HT-29 (cell line): ENCODE measurements around the gene NRTN. TPM values are rescaled to one million over a fixed set of nuclear protein-coding genes. Genes with fewer than 3 reads are reported as not detected.

Source experiments
- DNase-seq: peaks from one replicate; pipeline ENCODE4 v3.0.0-alpha.2; 2015; ENCODE audit warnings: low spot score
- total RNA-seq: library from RNA; depleted of rRNA; stranded (reverse); fragments of >200 nt; shearing (Covaris generic); gene quantifications from 2 replicates; pipeline ENCODE4 v1.2.3, GENCODE V29; 2014

NRTN gene
- total RNA-seq, 1 experiment from 2014 or later, result not detected

DNA sequence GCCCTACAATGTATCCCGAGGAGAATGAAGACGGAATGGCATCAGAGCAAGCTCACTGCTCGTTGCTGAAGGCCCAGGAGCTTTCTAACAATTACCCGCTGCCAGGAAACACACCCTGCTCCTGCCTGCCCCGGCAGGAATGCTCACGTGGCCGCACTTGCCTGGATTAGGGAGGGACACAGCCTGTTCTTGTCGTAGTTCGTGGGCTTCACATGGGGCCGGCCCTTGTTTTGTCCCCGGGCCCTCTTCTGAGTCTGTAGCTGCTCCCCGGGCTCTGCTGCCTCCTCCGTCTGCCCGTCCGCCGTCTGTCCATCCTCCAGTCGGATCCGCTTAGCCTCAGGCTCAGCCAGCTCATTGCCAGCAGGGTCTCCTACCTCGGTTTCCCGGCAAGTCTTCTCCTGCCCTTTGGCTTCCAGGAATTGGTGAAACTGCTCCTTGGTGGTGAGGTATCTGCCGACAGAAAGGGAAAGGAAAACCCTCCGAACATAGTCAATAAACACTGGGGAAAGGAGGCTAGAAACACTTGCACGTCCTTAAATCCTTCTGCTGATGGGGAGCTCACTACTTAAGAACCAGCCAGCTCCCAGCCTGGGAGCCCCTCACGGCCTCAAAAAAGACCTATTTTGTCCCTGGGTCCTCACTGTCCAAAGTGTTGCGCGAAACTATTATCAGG lies 14.8 kb upstream of the NRTN start:
- DNase-seq, result no peak

DNA sequence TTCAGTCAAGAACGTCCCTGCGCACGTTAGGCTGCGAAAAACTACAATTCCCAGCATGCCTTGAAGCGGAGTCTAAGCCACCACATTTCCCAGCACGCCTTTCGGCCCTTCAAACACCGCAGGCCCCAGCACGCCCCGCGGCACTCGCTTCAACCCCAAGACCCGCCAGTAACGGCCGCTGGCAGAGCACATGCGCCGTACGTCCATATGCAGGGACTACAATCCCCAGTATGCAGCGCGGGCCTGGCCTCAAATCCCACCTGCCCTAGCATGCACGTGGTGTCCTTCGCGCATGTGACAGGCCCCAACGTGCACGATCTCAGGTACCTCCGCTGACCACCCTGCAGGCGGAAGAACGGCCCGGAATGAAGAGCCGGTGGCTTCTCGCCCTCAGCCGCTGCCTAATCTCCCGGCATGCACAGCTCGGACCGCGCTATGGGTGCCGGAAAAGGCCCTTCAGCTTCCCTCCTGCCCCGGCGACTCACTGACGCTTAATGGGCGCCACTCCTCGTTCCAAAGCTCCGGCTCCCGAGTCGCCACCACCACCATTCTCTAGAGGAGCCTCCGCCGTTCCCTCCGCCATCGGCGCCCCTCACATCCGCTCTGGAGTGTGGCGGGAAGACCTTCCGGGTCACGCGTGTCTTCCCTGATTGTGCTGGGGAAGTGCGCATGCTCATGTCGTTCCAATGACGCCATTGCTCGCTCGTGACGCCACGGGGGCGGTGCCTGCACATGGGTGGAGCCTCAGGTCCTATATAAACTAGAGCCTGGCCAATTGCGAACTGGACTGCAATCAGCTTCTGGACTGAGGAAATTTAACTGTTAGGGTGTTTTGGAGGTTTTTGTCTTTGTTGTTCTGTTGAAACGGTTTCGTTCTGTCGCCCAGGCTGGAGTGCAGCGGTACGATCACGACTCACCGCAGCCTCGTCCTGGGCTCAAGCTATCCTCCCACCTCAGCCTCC lies 14.0 kb upstream of the NRTN start, which contains the start of gene DUS3L:
Gene DUS3L (minus strand): TSS at position 605 of the 962 bp plus-strand sequence. CDS start 22 bp downstream, at position 583.
- peak; percentile 91 for DNase-seq

DNA sequence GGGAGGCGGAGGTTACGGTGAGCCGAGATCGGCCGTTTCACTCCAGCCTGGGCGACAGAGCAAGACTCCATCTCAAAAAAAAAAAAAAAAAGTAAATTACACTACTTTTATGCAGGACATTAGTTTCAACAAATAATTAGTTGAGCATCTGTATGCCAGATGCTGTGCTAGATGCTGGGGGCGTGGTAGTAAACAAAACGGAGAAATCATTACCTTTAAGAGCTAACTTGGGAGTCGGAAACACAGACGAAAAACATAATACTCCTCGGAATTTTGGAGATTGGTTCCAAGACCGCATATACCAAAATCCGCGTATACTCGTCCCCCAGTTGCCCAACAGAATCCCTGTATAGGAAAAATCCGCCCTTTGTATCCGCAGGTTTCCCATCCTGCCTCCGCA lies 12.6 kb upstream of the NRTN start:
- no peak for DNase-seq

GRCh38 chr19:5793188-5793587 lies 11.7 kb upstream of the NRTN start:
- DNase-seq, result no peak

DNA sequence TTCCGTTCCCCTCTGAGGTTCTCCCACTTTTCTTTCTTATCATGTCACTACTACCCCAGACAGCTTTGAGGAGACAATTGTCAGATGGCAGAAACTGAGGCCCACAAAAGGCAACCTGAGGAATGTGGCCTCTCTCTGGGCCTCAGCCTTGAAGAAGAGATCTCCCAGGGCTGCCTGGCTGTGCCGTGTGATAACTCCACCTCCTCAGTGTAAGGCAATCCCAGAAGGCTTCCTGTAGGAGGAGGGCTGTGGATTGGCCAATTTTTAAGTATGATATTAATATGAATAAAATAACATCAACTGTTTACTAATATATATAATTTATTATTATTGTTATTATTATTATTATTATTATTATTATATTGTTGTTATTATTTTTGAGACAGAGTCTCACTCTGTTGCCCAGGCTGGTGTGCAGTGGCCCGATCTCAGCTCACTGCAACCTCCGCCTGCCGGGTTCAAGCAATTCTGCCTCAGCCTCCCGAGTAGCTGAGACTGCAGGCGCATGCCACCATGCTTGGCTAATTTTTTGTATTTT lies 9.4 kb upstream of the NRTN start:
- no peak for DNase-seq

- DNase-seq, result no peak
These were observed 6.6 kb upstream of the NRTN start for GRCh38 chr19:5798244-5798643.

DNA sequence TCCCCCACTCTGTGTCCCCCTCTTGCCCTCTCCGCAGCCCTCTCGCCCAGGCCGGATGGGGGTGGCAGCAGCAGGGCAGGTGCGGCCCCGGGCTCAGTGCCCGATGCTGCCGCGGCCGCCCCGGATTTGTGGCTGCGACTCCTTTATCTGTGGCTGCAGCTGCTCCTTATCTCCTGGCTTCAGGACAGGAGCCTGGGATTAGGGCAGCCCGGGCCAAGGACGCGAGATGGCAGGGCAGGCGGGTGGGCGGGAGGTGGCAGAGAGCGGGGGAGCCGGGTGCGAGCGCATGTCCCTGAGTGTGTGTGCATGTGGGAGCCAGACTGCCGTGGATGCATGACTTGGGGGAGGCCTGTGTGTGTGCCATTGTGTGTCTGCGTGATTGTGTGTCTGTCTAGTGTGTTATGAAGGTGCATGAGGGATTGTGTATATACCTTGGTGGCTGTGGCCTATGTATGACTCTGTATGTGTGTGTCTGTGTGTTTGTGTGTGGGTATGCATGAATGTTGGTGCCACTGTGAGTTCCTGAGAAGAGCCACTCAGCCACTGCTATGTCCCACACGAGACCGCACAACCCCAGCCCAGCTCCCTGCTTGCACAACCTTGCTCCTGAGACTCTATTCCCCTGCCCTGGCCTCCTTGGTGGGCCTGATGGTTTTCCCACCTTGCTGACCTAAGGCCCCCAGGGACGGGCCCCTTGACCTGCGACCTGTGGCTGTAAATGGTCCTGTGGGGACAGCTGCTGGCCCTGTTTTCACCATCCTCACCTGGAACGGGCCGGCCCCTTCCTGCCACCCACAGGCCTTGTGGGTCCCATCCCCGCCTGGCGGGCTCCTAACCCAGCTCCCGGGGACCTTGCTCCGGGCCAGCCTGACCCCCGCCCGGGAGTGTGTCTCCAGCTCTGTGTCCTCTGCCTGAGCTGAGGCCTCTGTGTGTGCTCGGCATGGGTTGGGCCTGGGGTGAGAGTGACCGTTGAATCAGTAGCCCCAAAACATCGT lies 5.3 kb upstream of the NRTN start:
- DNase-seq, result no peak

- DNase-seq, result no peak
These were observed 4.3 kb upstream of the NRTN start for GRCh38 chr19:5800361-5801270.

- no peak for DNase-seq
These were observed 2.9 kb upstream of the NRTN start for GRCh38 chr19:5801796-5802619.

GRCh38 chr19:5803441-5803751 lies 1.5 kb upstream of the NRTN start:
- no peak for DNase-seq

DNA sequence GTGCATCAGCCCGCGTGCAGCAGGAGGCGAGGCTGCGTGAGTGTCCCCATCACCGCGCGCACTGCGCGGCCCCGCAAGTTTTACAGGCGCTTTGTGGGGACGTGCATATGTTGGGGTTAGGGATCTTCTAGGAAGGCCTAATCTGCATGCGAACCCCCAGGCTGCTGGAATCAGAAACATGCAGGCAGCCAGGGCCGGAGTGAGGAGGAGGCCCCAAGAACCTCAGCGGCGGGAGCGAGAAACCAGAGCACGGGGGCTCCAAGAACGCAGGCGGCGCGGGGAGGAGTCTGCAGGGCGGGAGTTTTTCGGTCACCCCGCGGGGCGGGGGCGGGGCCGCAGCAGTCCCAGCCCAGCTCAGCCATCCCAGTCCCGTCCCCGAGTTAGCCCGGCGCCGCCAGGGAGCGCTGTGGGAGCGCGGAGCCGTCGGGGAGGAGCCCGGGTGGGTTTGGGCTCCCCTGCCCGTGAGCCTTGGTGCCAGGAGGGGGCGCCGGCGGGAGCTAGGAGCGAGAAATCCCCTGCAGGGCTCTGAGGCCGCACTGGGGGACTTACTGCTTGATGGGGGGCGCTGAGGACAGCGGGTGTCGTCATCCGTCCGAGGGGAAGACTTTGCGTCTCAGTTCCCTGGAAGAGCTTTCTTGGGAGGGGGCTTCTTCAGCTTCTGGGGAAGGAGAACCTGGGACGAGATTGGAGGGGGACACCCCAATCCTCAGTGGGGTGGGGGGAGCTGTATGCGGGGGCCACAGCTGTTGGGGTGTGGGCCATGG lies 933 bp upstream of the NRTN start:
- DNase-seq, result peak; percentile 78

GRCh38 chr19:5805462-5806132 lies 730 bp downstream of the NRTN start:
- DNase-seq, result peak; percentile 35

DNA sequence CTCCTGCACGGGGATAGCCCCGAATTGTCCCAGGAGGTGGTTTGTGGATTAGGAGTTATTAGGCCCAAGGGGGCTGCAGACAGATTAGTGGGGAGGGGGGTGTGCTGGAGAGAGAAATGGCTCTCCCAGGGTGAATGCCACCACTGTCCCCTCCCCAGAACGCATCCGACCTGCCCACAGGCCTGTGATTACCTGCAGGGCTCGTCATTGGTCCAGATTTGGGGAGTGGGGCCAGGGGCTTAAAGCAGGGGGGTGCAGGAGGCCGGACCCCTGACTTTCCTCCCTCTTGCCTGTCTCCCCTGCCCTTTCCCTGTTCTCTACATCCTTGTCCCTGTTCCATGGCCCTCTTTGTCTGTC lies 1.2 kb downstream of the NRTN start:
- DNase-seq, result no peak

DNA sequence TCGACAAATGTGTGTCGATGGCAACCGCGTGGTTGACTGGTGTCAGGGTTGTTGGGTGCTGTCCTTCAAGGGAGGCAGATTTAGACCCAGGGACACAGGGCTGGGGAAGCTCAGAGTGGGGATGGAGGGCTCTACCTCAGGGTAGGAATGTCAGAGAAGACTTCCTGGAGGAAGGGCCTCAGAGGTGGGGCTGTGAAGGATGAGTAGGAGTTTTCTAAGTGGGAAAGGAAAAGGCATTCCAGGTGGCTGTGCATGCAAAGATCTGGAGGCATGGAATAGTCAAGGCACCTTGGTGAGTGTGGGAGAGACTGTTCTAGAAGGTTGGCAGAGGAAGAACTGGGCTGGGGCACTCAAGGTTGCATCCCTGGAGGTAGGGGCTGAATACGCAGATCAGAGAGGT lies 2.0 kb downstream of the NRTN start:
- no peak for DNase-seq

- no peak for DNase-seq
These were observed 3.4 kb downstream of the NRTN start for GRCh38 chr19:5808120-5808816.

GRCh38 chr19:5809053-5809452 lies 4.2 kb downstream of the NRTN start:
- DNase-seq, result no peak

DNA sequence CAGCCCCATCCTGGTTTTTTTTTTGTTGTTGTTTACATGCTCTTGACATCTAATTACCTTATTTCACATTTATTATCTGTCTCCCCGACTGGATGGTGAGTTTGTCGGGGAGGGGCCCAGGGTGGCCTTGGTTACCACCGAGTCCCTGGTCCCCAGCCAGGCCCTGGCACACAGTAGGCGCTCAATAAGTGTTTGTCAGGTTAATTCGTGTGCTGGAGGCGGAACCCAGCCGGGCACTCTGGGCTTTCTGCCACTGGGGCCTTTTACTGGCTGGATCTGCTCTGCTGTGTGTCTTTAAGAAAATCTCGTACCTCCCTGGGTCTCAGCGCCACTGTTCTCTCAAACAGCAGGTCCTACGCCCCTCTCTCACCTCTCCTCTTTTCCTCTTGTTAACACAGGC lies 4.6 kb downstream of the NRTN start:
- no peak for DNase-seq

DNA sequence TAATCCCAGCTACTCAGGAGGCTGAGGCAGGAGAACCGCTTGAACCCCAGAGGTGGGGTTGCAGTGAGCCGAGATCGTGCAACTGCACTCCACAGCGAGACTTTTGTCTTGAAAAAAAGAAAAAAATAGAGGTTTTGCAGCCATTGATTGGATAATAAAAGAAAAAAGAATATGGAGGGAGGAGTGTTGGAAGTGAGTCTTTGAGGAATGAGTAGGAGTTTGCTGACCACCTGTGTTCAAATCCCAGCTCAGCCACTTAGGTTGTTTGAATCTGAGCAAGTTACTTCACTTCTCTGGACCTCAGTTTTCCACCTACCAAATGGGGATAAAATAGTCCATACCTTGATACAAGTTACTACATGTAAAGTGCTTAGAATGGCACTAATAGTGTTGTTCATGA lies 6.2 kb downstream of the NRTN start:
- DNase-seq, result no peak
